ENCODE data around the gene DPM2.

DNA sequence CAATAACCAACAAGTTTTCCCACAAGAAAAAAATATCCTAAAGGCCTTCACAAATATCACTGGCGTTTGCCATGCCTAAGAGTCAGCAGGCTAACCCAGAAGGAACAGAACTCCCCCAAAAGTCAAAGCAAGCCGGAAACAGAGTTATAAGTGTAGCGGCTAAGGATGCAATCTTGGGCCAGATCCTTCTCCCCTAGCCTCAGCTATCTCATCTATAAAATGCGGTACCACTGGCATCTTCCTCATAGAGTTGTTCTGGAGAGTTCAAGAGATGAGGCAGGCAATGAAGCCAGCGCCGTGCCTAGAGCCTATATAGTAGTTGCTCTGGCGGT is 632 bp downstream of the DPM2 start:
- TF ChIP-seq, protein P1, sequence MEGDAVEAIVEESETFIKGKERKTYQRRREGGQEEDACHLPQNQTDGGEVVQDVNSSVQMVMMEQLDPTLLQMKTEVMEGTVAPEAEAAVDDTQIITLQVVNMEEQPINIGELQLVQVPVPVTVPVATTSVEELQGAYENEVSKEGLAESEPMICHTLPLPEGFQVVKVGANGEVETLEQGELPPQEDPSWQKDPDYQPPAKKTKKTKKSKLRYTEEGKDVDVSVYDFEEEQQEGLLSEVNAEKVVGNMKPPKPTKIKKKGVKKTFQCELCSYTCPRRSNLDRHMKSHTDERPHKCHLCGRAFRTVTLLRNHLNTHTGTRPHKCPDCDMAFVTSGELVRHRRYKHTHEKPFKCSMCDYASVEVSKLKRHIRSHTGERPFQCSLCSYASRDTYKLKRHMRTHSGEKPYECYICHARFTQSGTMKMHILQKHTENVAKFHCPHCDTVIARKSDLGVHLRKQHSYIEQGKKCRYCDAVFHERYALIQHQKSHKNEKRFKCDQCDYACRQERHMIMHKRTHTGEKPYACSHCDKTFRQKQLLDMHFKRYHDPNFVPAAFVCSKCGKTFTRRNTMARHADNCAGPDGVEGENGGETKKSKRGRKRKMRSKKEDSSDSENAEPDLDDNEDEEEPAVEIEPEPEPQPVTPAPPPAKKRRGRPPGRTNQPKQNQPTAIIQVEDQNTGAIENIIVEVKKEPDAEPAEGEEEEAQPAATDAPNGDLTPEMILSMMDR (IDR thresholded peaks at IDR 0.05): no peak
- TF ChIP-seq EZH2 (IDR thresholded peaks at IDR 0.05) (no peak), EZH2phosphoT487 (IDR thresholded peaks at IDR 0.05) (no peak)
